Measurements from ENCODE around the gene TSSC4.

Gene TSSC4

GRCh38 chr11:2421996-2422395 is 21.4 kb downstream of the TSSC4 start:
- Histone ChIP-seq H3K4me3 (ENCODE audit: low read depth in 1 of 2, low read length in 1 of 2) (no peak overlapping the region), H3K27me3 (peaks cover 10% of the 10 kb centered on the region), H3K4me1 (ENCODE audit: control insufficient read depth in 1 of 2, insufficient read depth in 1 of 2, low read depth in 1 of 2, low read length in 1 of 2) (peaks cover 0 to 12% of the 10 kb centered on the region in 2 experiments), H3K27ac (no peak overlapping the region), H3K36me3 (no peaks in the 10 kb centered on the region), H3K9me3 (no peaks in the 10 kb centered on the region)
- TF ChIP-seq CTCF (IDR thresholded peaks at IDR 0.05): no peak

GRCh38 chr11:2422461-2423156 is 22.1 kb downstream of the TSSC4 start:
- Histone ChIP-seq H3K27me3 (peaks cover 10% of the 10 kb centered on the region), H3K36me3 (no peaks in the 10 kb centered on the region), H3K9me3 (no peaks in the 10 kb centered on the region), H3K4me3 (ENCODE audit: low read depth in 1 of 2, low read length in 1 of 2) (no peak overlapping the region), H3K4me1 (ENCODE audit: control insufficient read depth in 1 of 2, insufficient read depth in 1 of 2, low read depth in 1 of 2, low read length in 1 of 2) (peaks cover 0 to 12% of the 10 kb centered on the region in 2 experiments), H3K27ac (no peak overlapping the region)
- no peak for TF ChIP-seq CTCF (IDR thresholded peaks at IDR 0.05)

- Histone ChIP-seq H3K27ac (no peak overlapping the region), H3K36me3 (no peaks in the 10 kb centered on the region), H3K27me3 (peaks cover 10% of the 10 kb centered on the region), H3K9me3 (no peaks in the 10 kb centered on the region), H3K4me3 (ENCODE audit: low read depth in 1 of 2, low read length in 1 of 2) (no peak overlapping the region), H3K4me1 (ENCODE audit: control insufficient read depth in 1 of 2, insufficient read depth in 1 of 2, low read depth in 1 of 2, low read length in 1 of 2) (peaks cover 0 to 12% of the 10 kb centered on the region in 2 experiments)
- no peak for TF ChIP-seq CTCF (IDR thresholded peaks at IDR 0.05)
Observed at GRCh38 chr11:2423157-2424025, 22.8 kb downstream of the TSSC4 start.

- H3K36me3 ChIP-seq: no peaks in the 10 kb centered on the region
Observed at GRCh38 chr11:2424811-2425495, 24.4 kb downstream of the TSSC4 start.

More at GRCh38 chr11:2424811-2425495, 24.4 kb downstream of the TSSC4 start:
- TF ChIP-seq CTCF (IDR thresholded peaks at IDR 0.05): no peak
- peaks cover 0 to 10% of the 10 kb centered on the region in 2 experiments for H3K4me1 ChIP-seq (ENCODE audit: control insufficient read depth in 1 of 2, insufficient read depth in 1 of 2, low read depth in 1 of 2, low read length in 1 of 2)
- H3K27me3 ChIP-seq: peaks cover 10% of the 10 kb centered on the region
- H3K4me3 ChIP-seq (ENCODE audit: low read depth in 1 of 2, low read length in 1 of 2): no peak overlapping the region
- H3K27ac ChIP-seq: no peak overlapping the region
- H3K9me3 ChIP-seq: no peaks in the 10 kb centered on the region

Data from neutrophil (primary cell).